Kidney epithelial cell (primary cell): ENCODE data around the gene DCDC2C. TPM values are rescaled to one million over a fixed set of nuclear protein-coding genes. Genes with fewer than 3 reads are reported as not detected.

Source experiments
- DNase-seq: peaks from one replicate; pipeline ENCODE4 v3.0.0-alpha.2; 2010; ENCODE audit warnings: low read depth
- H3K27me3 ChIP-seq: 2 replicates; pipeline ENCODE4 v1.6.0; 2011; ENCODE audit warnings: low read length; ENCODE audit not compliant: control insufficient read depth, insufficient read depth
- H3K36me3 ChIP-seq: 2 replicates; pipeline ENCODE4 v1.5.1; 2011; ENCODE audit warnings: low read length; ENCODE audit not compliant: control insufficient read depth, insufficient read depth
- H3K4me3 ChIP-seq: 2 replicates; pipeline ENCODE4 v1.5.1; 2011; ENCODE audit warnings: low read depth, mild to moderate bottlenecking, control low read depth, low read length
- CTCF ChIP-seq: IDR thresholded peaks from 2 replicates; pipeline ENCODE4 v1.5.1; 2011; ENCODE audit warnings: mild to moderate bottlenecking, moderate library complexity, low read length, control low read depth, inconsistent platforms; ENCODE audit not compliant: insufficient read depth, poor library complexity, severe bottlenecking
- total RNA-seq: library from RNA; depleted of rRNA; stranded (reverse); fragments of >200 nt; gene quantifications from 2 replicates; pipeline ENCODE4 v1.2.3, GENCODE V29; 2015

The DCDC2C gene
- total RNA-seq, 1 donor from 2014 or later = not detected

GRCh38 chr2:3703757-3704355 lies 481 bp downstream of the DCDC2C start:
- DNase-seq = no peak
- no peak overlapping the region for H3K4me3 ChIP-seq
- no peak for TF ChIP-seq CTCF
- no peaks in the 10 kb centered on the region for H3K36me3 ChIP-seq
- peaks cover 17% of the 10 kb centered on the region for H3K27me3 ChIP-seq

GRCh38 chr2:3704692-3705091 lies 1.3 kb downstream of the DCDC2C start:
- no peak for TF ChIP-seq CTCF
- no peak for DNase-seq
- Histone ChIP-seq H3K4me3 (no peak overlapping the region), H3K36me3 (no peaks in the 10 kb centered on the region), H3K27me3 (peaks cover 17% of the 10 kb centered on the region)

GRCh38 chr2:3705782-3706181 lies 2.4 kb downstream of the DCDC2C start:
- peaks cover 17% of the 10 kb centered on the region for H3K27me3 ChIP-seq
- no peaks in the 10 kb centered on the region for H3K36me3 ChIP-seq
- no peak for TF ChIP-seq CTCF
- no peak overlapping the region for H3K4me3 ChIP-seq
- DNase-seq = no peak

DNA sequence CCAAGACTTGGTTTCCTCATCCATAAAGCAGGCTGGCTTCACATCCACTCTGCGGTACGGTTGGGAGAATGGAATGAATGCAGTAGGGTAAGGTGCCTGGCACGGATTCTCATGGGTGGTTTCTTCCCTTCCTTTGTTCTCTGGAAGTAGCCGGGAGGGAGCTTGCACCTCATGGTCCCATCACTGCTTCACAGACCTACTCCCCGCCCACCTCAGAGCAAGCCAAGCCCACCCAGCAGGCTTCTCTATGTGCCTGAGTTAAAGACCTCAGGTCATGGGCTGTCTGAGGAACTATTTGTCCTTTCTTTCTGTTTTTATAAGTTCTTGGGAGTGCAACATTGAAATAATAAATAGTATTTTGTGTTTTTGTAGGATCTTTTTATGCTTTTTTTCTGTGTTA lies 3.5 kb downstream of the DCDC2C start:
- Histone ChIP-seq H3K27me3 (peaks cover 15% of the 10 kb centered on the region), H3K36me3 (no peaks in the 10 kb centered on the region), H3K4me3 (no peak overlapping the region)
- DNase-seq = no peak
- TF ChIP-seq CTCF = no peak

- no peaks in the 10 kb centered on the region for H3K36me3 ChIP-seq
- no peak overlapping the region for H3K4me3 ChIP-seq
- H3K27me3 ChIP-seq = peaks cover 5% of the 10 kb centered on the region
- no peak for TF ChIP-seq CTCF
- DNase-seq = no peak
Observed at GRCh38 chr2:3708576-3708975, 5.2 kb downstream of the DCDC2C start.

DNA sequence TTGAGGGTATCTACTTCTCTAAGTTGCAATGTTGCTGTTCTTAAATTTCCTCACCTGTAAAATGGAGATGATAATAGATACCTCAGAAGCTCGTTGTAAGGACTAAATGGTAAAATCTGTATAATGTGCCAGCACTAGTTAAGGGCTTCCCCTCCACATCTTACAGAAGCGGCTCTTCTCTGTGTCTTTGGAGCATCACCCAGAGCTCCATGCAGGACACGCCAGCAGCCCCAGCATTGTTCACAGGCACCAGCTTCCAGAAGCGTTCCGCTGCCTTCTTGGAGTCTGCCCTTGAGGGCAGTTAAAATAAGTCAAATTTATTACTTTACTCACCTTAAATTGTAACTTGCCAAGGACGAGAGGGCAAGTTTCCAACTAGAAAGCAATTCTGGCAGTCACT lies 5.8 kb downstream of the DCDC2C start:
- Histone ChIP-seq H3K36me3 (no peaks in the 10 kb centered on the region), H3K27me3 (no peaks in the 10 kb centered on the region), H3K4me3 (no peak overlapping the region)
- no peak for DNase-seq
- TF ChIP-seq CTCF = no peak
